ENCODE data around the gene PIGB. TPM values are rescaled to one million over a fixed set of nuclear protein-coding genes. Genes with fewer than 3 reads are reported as not detected.
"Not testable (repeated sequence)": the region's sequence is repeated elsewhere in the genome, so short reads cannot be mapped to it uniquely, and the experiment has no call there.

PIGB gene
- total RNA-seq, 1 donor from 2014 or later = 15.3 TPM

- no peak overlapping the region for H3K4me3 ChIP-seq (ENCODE audit: low read depth, low read length)
- TF ChIP-seq CTCF (conservative IDR thresholded peaks at IDR 0.05; ENCODE audit: low read depth, low read length) = no peak
- no peak for DNase-seq (ENCODE audit: low read depth)
These were observed 60.1 kb downstream of the PIGB start for GRCh38 chr15:55379095-55379494.

GRCh38 chr15:55381595-55381994, 62.6 kb downstream of the PIGB start:
- H3K4me3 ChIP-seq (ENCODE audit: low read depth, low read length) = no peak overlapping the region
- no peak for TF ChIP-seq CTCF (conservative IDR thresholded peaks at IDR 0.05; ENCODE audit: low read depth, low read length)
- DNase-seq (ENCODE audit: low read depth) = no peak

- no peak overlapping the region for H3K4me3 ChIP-seq (ENCODE audit: low read depth, low read length)
- TF ChIP-seq CTCF (conservative IDR thresholded peaks at IDR 0.05; ENCODE audit: low read depth, low read length) = no peak
- DNase-seq (ENCODE audit: low read depth) = no peak
These were observed 64.7 kb downstream of the PIGB start for GRCh38 chr15:55383687-55384086.

GRCh38 chr15:55387027-55387426, 68.0 kb downstream of the PIGB start:
- TF ChIP-seq CTCF (conservative IDR thresholded peaks at IDR 0.05; ENCODE audit: low read depth, low read length) = no peak
- no peak for DNase-seq (ENCODE audit: low read depth)
- no peak overlapping the region for H3K4me3 ChIP-seq (ENCODE audit: low read depth, low read length)

- TF ChIP-seq CTCF (conservative IDR thresholded peaks at IDR 0.05; ENCODE audit: low read depth, low read length) = no peak
- H3K4me3 ChIP-seq (ENCODE audit: low read depth, low read length) = no peak overlapping the region
- no peak for DNase-seq (ENCODE audit: low read depth)
These were observed 70.2 kb downstream of the PIGB start for GRCh38 chr15:55389264-55389607.

GRCh38 chr15:55394694-55395093, 75.7 kb downstream of the PIGB start:
- H3K4me3 ChIP-seq (ENCODE audit: low read depth, low read length) = no peak overlapping the region
- no peak for TF ChIP-seq CTCF (conservative IDR thresholded peaks at IDR 0.05; ENCODE audit: low read depth, low read length)
- peak; percentile 33 for DNase-seq (ENCODE audit: low read depth)

GRCh38 chr15:55398243-55398642, 79.2 kb downstream of the PIGB start:
- DNase-seq (ENCODE audit: low read depth) = no peak
- no peak for TF ChIP-seq CTCF (conservative IDR thresholded peaks at IDR 0.05; ENCODE audit: low read depth, low read length)
- no peak overlapping the region for H3K4me3 ChIP-seq (ENCODE audit: low read depth, low read length)

- not testable (repeated sequence) for DNase-seq (ENCODE audit: low read depth); H3K4me3 ChIP-seq (ENCODE audit: low read depth, low read length)
These were observed 81.0 kb downstream of the PIGB start for GRCh38 chr15:55400050-55400449.

Data from epithelial cell of proximal tubule (primary cell).